Measurements from ENCODE around the gene CAPN9. TPM values are rescaled to one million over a fixed set of nuclear protein-coding genes. Genes with fewer than 3 reads are reported as not detected.

Gene CAPN9
- polyA plus RNA-seq, 1 donor (not counting 4 experiments of a cell fraction or from before 2014, with no cell fraction given) = not detected

DNA sequence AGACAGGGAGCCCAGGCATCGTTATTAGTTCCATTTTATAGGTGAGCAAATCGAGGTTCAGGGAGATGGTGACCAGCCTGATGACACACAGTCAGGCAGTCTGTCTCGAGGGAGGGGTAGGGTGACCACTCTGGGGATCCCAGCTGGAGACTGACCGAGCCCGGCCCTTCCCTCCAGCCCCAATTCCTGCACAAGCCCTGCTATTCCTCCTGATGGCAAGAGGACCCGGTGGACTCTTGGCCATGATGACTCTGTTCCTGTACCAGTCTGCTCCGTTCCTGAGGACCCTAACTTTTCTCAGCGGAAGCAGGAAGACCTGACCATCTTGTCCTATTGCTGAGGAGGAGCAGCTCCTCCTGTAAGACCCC is 33.7 kb upstream of the CAPN9 start:
- dilution Hi-C loops (cut with MboI; ENCODE audit: extremely low pct_ligation_motif_present, low sequenced_read_pairs) = no loop called here
- Histone ChIP-seq H3K27ac (ENCODE audit: control insufficient read depth, insufficient read depth, low read length) (no peak overlapping the region), H3K79me2 (ENCODE audit: control insufficient read depth, insufficient read depth, low read length) (no peaks in the 10 kb centered on the region), H3K9me1 (ENCODE audit: control insufficient read depth, extremely low read depth, insufficient read depth, low read length) (no peaks in the 10 kb centered on the region), H2AFZ (ENCODE audit: control insufficient read depth, low read length) (no peak overlapping the region), H3K27me3 (ENCODE audit: control insufficient read depth, extremely low read depth, insufficient read depth, low read length) (no peaks in the 10 kb centered on the region), H3K4me3 (ENCODE audit: control insufficient read depth in 2 of 3, extremely low read depth in 1 of 3, insufficient read depth in 2 of 3, low read depth in 1 of 3, low read length in 3 of 3) (no peak overlapping the region), H3K4me1 (ENCODE audit: control insufficient read depth, extremely low read depth, insufficient read depth, low read length) (no peaks in the 10 kb centered on the region), H4K20me1 (ENCODE audit: control insufficient read depth, extremely low read depth, insufficient read depth, low read length) (no peaks in the 10 kb centered on the region), H3K36me3 (ENCODE audit: control insufficient read depth in 2 of 2, extremely low read depth in 1 of 2, insufficient read depth in 2 of 2, low read length in 2 of 2) (no peaks in the 10 kb centered on the region), H3K9ac (ENCODE audit: control insufficient read depth, extremely low read depth, insufficient read depth, low read length) (no peak overlapping the region), H3K9me3 (ENCODE audit: control insufficient read depth, low read depth, low read length) (no peaks in the 10 kb centered on the region), H3K4me2 (ENCODE audit: control insufficient read depth, extremely low read depth, insufficient read depth, low read depth, low read length) (no peak overlapping the region)
- no peak for FAIRE-seq
- no peak for DNase-seq (ENCODE audit: low read depth, low spot score)
- TF ChIP-seq, protein P1, sequence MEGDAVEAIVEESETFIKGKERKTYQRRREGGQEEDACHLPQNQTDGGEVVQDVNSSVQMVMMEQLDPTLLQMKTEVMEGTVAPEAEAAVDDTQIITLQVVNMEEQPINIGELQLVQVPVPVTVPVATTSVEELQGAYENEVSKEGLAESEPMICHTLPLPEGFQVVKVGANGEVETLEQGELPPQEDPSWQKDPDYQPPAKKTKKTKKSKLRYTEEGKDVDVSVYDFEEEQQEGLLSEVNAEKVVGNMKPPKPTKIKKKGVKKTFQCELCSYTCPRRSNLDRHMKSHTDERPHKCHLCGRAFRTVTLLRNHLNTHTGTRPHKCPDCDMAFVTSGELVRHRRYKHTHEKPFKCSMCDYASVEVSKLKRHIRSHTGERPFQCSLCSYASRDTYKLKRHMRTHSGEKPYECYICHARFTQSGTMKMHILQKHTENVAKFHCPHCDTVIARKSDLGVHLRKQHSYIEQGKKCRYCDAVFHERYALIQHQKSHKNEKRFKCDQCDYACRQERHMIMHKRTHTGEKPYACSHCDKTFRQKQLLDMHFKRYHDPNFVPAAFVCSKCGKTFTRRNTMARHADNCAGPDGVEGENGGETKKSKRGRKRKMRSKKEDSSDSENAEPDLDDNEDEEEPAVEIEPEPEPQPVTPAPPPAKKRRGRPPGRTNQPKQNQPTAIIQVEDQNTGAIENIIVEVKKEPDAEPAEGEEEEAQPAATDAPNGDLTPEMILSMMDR (optimal IDR thresholded peaks at IDR 0.05 in 1 of 3, IDR thresholded peaks at IDR 0.05 in 1 of 3, conservative IDR thresholded peaks at IDR 0.05 in 1 of 3; ENCODE audit: extremely low read depth in 1 of 3, insufficient read depth in 2 of 3, low read length in 3 of 3) = no peak
- TF ChIP-seq EZH2 (IDR thresholded peaks at IDR 0.05; ENCODE audit: low read length) = no peak

DNA sequence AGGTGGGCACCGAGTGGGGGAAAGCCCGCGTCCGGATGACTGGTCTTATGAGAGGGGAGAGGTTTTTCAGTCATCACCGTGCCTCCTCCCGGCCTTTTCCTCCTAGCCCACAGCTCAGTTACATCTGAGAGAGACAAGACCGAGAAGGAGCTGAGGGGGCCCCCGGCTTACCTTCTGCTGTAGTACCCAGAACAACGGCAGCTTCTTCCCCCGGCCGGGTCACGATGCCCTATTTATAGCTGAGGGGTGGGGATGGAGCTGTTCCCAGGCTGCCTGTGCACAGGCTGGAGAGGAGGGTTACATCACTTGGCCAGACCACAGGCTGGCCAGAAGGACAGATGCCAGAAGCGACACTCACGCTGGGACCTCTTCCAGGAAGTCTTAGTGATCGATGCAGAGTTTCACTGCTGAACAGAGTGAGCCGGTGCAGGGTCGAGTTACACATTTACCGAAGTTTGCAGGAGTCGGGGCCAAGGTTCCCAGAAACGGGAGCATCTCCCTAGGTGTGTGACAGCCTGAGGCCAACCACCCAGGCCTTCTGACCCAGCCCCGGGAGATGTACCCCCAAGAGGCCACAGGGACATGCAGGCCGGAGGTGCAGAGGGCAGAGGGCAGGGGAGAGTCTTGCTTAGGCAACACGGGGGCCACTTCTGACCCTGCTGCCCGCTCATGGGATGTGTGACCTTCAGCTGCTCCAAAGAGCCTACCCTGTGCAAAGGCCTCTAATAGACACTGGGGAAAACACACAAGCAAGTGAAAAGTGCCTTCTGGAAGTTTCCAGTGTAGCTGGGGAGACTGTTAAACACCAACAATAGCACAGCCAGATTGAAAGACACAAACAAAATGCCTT is 33.0 kb upstream of the CAPN9 start, which contains the start of gene AGT:
Gene AGT (minus strand): TSS at position 208 of the 850 bp plus-strand sequence. CDS start 3,299 bp downstream, outside the sequence.
- Histone ChIP-seq H3K4me3 (ENCODE audit: control insufficient read depth in 2 of 3, extremely low read depth in 1 of 3, insufficient read depth in 2 of 3, low read depth in 1 of 3, low read length in 3 of 3) (no peak within 1 kb of the TSS), H3K79me2 (ENCODE audit: control insufficient read depth, insufficient read depth, low read length) (no peaks in the 10 kb centered on the region), H3K9me3 (ENCODE audit: control insufficient read depth, low read depth, low read length) (no peaks in the 10 kb centered on the region), H3K4me2 (ENCODE audit: control insufficient read depth, extremely low read depth, insufficient read depth, low read depth, low read length) (no peak within 1 kb of the TSS), H4K20me1 (ENCODE audit: control insufficient read depth, extremely low read depth, insufficient read depth, low read length) (no peaks in the 10 kb centered on the region), H2AFZ (ENCODE audit: control insufficient read depth, low read length) (no peak within 1 kb of the TSS), H3K27ac (ENCODE audit: control insufficient read depth, insufficient read depth, low read length) (no peak within 1 kb of the TSS), H3K27me3 (ENCODE audit: control insufficient read depth, extremely low read depth, insufficient read depth, low read length) (no peaks in the 10 kb centered on the region), H3K9ac (ENCODE audit: control insufficient read depth, extremely low read depth, insufficient read depth, low read length) (no peak within 1 kb of the TSS), H3K36me3 (ENCODE audit: control insufficient read depth in 2 of 2, extremely low read depth in 1 of 2, insufficient read depth in 2 of 2, low read length in 2 of 2) (no peaks in the 10 kb centered on the region), H3K4me1 (ENCODE audit: control insufficient read depth, extremely low read depth, insufficient read depth, low read length) (no peaks in the 10 kb centered on the region), H3K9me1 (ENCODE audit: control insufficient read depth, extremely low read depth, insufficient read depth, low read length) (no peaks in the 10 kb centered on the region)
- dilution Hi-C loops (cut with MboI; ENCODE audit: extremely low pct_ligation_motif_present, low sequenced_read_pairs) = no loop called here
- TF ChIP-seq EZH2 (IDR thresholded peaks at IDR 0.05; ENCODE audit: low read length) = no peak
- TF ChIP-seq, protein P1 (optimal IDR thresholded peaks at IDR 0.05 in 1 of 3, IDR thresholded peaks at IDR 0.05 in 1 of 3, conservative IDR thresholded peaks at IDR 0.05 in 1 of 3; ENCODE audit: extremely low read depth in 1 of 3, insufficient read depth in 2 of 3, low read length in 3 of 3) = no peak
- no peak for FAIRE-seq
- no peak for DNase-seq (ENCODE audit: low read depth, low spot score)
